OCI-LY7 (cell line): ENCODE data around the gene TTC31.

ENCODE experiments used
- CTCF ChIP-seq: fragments of 200-600 bp; sonication (generic); conservative IDR thresholded peaks from 2 replicates; pipeline ENCODE4 v1.5.1; 2014; ENCODE audit warnings: mild to moderate bottlenecking, antibody characterized with exemption, low read length, moderate library complexity, mixed read lengths
- EZH2phosphoT487 ChIP-seq: fragments of 200-600 bp; sonication (generic); IDR thresholded peaks from 2 replicates; pipeline ENCODE4 v1.6.1; 2018; ENCODE audit warnings: low read depth, borderline replicate concordance, mild to moderate bottlenecking, mixed run types, antibody characterized with exemption, low read length, moderate library complexity, mixed read lengths

- TF ChIP-seq CTCF (no peak), EZH2phosphoT487 (no peak)
Observed at GRCh38 chr2:74458132-74458937, 24.5 kb upstream of the TTC31 start, which contains the start of gene WBP1.
